GM04503 (cell line): ENCODE data around the gene TANGO2.

Experiments
- DNase-seq: peaks from one replicate; pipeline ENCODE4 v3.0.0-alpha.2; 2012; ENCODE audit warnings: low read depth

TANGO2 gene, protein sequence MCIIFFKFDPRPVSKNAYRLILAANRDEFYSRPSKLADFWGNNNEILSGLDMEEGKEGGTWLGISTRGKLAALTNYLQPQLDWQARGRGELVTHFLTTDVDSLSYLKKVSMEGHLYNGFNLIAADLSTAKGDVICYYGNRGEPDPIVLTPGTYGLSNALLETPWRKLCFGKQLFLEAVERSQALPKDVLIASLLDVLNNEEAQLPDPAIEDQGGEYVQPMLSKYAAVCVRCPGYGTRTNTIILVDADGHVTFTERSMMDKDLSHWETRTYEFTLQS

DNA sequence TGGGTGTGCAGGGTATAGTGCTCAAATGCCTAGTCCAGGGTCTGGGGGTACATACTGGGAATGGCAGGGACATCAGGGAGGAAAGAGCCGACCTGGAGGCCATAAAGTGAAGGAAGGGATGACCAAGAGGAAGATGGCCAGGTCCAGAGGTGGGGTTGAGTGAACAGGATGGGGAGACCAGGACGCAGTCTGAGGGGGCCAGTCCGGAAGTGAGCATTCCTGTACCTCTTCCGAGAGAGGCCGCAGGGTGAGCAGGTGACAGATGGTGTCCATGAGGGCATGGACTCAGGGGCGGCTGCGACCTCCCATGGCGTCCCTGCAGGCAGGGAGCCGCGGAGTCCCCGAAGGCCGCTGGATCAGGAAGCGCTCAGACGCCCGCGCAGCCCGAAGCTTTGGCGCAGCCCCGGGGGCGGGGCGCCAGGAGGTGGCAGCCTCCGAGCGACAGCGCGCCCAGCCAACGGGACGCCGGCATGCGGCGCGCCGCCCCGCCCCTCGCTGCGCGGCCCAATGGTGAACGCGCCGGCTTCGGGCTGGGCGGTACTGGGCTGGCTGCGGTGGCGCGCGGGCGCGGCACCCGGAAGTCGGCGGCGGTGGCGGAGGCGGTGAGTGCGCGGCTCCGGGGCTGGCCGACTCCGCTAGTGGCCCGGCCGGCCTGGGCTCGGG, at the start of gene TANGO2:
TSS of gene TANGO2 (plus strand) at position 578 of the 663 bp plus-strand sequence. CDS start 15,689 bp downstream, outside the sequence.
- peak; percentile 39 for DNase-seq

DNA sequence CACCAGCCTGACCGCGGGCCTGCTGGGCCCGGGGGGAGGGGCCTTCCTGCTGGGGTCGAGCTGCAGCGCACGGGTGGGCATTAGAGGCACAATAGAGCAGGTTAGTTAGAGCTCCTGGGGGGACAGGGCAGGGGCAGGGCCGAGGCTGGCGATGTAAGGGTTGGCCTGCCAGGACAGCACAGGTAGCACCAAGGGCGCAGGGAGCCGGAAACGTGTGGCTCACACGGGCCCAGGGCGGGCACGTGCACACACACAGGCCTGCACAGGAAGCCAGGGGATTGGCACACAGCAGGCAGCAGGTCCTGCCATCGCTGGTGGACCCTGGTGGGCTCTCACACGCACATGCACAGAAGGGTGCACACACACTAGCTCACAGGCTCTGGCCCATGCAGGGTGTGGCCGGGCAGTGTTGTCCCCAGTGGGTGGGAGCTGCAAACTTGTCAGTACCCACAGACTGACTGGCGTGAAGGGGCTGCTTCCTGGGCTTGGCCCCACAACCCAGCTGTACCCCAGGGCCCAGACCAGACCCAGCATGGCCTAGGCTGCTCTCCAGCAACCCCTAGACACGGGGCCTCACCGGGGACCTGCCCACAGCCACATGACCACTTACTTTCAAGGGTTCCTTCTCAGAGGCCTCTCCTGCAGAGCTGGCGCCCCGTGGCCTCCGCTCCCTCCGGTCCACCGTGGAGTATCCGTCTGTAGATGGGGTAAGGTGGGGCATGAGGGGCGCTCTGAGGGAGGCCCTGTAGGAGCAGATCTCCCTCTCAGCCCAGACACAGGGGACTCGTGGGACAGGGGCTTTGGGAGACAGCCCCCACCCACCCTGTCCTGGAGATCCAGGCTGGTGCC, 49.4 kb upstream of the TANGO2 start:
- no peak for DNase-seq

DNA sequence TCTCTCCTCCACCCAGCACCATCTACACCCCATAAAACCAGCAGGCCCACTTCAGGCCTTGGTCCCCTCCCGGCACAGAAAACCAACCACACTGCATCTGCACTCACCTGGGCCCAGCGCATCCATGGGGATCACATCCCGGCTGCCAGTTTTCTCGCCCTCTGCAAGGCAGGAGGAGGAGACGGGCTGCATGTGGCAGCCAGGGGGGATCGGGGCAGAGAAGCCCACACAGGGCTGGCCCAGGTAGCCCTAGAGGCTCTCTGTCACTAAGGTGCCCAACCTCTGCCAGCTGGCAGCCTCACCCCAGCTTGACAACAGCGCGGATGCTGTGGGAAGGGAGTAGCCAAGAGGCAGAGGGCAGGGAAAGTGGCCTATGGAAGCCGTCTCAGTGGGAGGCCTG, 48.7 kb upstream of the TANGO2 start:
- no peak for DNase-seq

DNA sequence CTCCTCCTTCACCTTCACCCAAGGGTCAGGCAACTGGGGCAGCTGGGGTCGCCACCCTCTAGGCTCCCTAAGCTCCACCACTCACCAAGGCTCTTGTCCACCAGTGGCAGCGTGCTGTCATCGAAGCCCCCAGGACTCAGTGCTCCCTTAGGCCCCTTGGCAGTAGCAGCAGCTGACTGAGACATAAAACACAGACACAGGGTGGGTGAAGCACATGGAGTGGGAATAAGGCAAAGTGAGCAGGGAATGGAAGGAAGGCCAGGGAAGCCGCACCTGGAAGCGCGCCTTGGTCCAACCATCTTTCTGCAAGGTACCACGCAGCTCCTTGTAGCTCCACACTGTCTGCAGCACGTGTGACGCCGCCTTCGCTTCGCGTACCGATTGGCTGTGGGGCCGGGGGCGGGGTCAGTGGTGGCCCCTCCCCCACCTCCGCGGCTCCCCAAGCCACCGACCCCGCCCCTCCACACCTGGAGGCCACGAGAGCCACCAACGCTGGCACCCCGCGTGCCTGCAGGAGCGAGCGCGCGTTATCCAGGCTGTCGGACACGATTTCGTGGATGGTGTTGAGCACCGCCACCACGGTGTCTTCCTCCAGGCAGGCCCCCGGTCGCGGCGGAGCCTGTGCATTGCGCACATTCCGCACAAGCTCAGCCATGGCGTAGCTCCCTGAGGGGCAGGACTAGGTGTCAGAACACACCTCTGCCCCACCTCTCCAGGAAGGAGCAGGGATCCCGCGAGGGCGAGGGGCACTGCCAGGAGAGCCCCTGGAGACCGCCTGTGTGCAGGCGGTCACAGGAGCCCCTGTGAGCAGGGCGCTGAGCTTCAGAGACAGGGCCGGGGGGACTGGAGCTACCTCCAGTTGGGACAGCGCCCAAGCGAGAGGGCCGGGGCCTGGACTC, 48.0 kb upstream of the TANGO2 start:
- no peak for DNase-seq

DNA sequence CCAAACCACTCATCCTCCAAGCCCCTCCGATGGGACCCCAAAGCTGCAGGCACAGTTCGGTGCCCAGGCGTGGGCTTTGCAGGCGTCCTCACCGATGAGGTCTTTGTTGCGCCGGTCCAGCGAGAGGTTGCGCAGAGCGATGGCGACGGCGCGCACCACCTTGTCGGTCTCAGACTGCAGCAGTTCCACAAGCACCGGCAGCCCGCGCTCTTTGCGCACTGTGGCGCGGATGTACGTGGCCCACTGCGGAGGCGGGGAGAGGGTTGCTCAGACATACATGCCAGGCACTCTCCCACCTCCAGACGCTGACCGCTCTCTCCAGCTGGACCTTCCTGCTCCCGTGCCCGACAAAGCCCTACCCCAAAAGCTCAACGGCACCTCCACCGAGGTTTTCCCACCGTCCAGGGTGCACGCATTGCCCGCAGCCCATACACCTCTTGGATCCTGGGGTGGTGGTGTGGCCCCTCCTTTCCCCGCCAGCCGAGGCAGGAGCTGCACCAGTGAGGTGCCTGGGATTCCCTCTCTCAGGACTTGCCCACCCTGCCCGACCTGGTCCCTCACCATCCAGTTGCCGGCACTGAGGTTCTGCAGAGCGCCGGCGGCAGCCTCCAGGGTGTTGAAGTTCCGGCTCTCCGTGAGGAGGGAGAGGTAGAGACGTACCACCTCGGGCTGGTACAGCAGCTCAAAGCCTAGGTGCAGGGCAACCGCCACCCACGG, 47.2 kb upstream of the TANGO2 start:
- DNase-seq = no peak

DNA sequence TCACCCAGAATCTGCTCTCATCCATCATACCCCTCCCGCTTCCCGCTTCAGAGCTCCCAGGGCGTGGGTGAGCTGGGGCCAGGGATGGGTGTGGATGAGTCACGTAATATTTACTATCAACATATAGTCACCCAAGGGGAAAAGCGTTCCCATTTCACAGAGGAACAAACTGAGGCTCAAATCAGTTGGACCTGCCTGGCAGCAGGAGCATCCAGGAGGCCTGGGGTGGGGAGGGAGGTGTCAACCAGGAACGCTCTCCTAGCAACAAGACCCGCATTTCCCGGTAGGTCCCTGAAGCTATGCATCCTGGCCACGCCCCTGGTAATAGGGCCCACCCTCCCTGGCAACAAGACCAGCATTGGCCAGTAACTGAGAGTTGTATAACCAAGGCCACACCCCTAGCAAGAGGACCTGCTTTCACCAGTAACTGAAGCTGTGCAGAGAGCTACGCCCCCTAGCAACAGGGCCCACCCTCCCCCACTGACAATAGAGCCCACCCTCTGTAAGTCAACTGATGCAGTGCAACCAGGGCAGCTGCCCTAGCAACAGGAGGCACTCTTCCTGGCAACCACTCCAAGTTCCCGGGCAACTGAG, 46.5 kb upstream of the TANGO2 start:
- DNase-seq = no peak

DNA sequence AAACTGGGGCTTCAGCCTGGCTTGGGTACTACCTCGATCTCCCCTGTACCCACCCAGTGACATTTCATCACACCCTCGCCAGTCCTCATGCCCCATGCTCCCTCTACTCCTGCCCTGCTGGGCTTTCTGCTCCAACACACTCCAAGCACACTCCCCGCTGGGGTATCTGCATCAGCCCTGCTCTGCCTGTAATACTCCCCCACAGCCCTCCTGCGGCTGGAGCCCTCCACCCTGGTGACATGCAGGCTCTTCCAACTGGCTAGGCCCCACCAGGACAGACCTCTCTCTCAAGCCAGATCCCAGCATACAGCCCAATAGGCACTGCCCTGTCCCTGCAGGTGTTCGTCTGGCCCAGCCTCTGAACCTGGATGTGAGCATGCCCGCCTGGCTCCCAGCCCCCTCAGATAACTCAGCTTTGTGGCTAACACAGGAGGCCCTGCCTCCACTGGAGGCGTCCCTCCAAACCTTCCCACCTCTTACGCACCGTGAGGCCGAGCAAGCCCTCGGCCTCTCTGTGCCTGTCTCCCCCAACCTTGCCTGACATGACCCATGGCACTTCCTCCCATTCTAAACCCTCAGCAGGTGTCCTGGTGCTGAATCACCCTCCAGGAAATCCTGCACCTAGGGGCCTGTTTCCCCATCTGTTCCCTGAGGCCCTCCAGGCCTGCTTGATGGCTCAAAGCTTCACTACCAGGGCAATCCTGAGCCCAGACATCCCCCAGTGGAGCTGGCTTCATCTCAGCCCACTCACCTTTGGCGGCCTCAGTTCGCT, 45.8 kb upstream of the TANGO2 start:
- no peak for DNase-seq

DNA sequence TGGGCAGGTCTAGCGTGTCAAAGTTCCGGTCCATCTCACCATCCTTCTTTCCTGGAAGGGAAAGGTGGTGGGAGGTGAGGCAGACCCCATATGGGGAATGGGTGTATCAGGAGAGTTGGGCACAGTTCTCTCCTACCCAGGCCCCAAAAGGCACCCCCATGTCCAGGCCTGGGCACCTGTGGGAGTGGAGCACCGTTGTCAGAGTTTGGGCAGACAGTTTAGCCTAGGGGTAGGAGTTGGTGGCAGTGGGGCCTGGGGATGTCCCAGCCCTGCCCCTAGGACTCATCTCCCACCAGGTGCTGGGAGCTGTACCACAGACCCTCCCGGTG, 45.2 kb upstream of the TANGO2 start:
- no peak for DNase-seq

DNA sequence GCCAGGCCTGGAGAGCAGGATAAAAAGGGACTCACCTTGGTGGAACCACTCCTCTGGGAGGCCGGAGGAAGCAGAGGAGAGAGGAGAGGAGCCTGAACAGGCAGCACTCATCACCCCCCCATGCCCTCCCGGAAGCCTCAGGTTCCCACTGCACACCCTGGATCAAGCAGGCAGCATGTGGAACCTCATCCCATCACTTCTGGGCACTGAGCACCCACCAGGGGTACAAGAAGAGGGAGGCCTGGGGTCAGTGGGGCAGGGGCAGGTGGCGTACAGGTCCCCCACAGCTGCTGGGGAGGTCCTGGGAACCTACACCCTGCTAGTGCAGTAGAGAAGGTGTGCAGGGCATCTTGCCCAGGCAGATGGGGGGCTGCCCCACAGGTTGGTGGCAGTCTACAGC, 44.2 kb upstream of the TANGO2 start:
- no peak for DNase-seq

DNA sequence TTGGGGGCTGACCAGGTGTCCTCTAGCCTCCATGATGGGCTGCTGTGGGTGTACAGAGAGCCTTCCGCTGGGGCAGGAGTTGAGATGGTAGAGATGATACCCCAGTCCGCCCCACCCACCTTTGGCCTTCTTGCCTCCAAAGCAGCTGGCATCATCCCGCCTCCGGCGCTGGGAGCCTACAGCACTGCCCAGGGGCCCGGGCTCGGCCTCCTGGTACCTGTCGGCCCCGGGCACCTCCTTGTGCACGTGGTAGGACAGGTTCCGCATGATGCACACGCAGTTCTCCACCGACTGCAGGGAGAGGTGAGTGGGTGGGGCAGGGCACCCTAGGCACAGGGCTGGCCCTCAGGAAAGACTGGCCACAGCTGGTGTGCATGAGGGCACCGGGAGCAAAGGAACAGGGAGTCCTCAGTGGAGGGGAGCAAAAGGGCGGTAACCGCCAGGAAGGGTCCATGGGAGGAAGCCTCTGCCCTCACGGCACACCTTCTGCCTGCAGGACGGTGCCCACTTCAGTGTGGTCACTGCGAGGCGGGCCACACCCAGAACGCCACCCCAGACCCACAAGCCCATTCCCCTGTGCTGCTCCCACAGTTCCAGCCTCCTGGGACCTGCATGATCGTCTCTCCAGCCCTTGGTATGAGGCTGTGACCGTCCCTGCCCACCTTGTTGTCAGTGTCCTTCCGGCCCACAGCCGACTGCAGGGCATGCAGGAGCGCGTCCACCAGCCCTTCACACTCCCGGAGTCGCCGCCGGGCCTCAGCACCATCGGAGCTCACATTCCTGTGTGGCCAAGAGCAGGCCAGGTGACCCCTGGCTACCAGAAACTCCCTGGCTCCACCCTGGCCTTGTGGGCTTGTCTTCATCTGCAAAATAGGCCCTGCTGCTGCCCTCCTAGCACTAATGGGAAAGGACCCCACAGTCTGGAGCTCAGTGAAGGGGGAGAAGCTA, 43.3 kb upstream of the TANGO2 start:
- no peak for DNase-seq

DNA sequence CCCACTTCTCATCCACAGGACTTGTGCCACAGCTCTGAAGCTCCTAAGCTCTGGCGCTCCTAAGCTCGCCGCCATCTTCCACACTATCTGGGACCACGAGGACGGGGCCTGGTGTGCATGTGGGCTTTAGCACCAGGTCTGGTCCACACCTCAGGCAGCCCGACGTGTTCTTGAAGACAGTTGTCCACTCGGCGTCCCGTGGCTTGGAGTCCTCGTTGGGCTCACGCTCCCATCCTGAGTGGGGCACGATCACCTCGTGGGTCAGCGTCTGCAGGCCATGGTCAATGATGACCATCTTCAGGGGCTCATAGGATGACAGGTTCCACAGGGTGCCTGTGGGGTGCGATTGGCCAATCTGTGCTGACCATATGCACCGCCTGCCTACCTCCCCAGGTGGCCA, 42.2 kb upstream of the TANGO2 start:
- no peak for DNase-seq

DNA sequence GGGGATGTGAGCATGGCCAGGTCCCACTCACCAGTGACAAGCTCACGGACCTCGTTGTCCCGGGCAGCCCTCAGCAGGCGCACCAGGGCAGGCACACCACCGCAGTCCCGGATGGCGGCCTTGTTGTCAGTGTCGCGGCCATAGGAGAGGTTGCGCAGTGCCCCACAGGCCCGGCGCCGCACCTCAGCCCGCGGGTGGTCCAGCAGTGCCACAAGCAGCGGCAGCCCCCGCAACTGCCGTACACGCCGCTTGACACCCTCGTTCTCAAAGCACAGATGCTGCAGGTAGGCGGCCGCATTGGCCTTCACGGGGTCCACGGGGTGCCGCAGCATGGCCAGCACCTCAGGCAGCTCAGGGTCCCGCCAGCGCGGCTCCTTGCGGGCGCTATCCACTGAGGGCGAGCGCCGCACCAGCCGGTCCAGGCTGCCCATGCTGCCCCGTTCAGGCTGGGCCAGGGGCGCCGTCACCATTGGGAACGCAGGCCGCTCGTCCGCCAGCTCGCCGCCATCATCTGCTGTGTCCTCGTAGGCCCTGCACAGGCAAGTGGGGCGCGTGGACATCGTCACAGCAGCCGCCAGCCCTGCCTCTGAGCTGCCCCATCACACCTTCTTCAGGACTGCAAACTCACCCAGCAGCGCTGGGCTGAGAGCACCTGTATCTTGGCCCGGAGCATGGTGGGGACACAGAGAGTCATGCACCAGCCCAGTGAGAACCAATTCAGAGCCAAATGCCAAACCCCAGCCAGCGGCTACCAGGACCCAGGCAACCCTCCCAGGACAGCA, 41.0 kb upstream of the TANGO2 start:
- DNase-seq = no peak

DNA sequence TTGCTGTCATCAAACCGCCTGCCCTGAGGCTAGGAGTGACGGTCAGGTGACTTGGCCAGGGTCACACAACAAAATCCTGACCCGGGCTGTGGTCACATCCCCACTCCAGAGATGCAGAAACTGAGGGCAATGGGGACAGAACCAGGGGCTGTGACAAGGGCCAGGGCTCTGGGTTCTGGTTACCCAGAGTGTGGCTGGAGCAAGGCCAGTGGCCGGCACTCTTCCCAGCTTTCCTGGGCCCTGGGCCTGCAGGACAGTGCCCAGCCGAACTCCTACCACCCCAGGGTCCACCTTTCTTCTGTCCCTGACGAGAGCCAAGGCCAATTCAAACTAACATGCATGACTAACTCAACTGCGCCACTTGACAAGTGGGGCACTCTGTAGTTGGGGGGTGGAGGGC, 40.1 kb upstream of the TANGO2 start:
- no peak for DNase-seq

DNA sequence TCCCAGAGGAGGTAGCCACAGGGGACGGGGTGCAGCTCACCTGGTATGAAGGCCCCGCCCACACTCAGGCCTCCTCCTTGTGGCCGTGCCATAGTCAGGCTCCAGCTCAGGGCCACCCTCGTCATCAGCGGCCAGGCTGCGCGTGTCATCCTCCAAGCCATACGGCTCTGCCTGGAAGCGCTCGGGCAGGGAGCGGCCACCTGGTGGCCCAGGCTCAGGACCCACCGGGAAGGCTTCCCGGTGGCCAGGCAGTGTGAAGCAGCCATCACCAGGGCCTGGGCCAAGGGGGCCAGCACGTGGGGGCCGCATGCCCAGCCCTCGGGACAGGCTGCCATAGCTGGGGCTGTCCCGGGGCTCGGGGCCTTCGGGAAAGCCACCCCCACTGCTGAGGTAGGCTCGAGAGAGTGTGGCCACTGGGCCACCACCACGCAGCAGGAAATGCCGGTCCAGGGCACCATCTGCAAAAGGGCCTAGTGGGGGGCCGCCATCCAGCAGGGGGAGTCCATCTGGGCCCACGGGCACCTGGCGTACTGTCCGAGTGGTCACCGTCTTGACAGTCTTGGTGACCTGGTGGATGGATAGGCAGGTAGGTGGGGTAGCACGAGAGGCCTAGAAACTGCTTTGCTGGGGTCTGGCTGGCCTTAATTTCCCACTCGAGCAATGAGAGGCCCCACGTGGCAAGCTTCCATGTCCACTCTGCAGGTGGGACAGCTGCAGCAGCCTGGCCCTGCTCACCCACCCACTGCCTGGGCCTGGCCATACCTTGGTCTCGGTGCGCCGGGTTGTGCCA, 39.5 kb upstream of the TANGO2 start:
- no peak for DNase-seq

DNA sequence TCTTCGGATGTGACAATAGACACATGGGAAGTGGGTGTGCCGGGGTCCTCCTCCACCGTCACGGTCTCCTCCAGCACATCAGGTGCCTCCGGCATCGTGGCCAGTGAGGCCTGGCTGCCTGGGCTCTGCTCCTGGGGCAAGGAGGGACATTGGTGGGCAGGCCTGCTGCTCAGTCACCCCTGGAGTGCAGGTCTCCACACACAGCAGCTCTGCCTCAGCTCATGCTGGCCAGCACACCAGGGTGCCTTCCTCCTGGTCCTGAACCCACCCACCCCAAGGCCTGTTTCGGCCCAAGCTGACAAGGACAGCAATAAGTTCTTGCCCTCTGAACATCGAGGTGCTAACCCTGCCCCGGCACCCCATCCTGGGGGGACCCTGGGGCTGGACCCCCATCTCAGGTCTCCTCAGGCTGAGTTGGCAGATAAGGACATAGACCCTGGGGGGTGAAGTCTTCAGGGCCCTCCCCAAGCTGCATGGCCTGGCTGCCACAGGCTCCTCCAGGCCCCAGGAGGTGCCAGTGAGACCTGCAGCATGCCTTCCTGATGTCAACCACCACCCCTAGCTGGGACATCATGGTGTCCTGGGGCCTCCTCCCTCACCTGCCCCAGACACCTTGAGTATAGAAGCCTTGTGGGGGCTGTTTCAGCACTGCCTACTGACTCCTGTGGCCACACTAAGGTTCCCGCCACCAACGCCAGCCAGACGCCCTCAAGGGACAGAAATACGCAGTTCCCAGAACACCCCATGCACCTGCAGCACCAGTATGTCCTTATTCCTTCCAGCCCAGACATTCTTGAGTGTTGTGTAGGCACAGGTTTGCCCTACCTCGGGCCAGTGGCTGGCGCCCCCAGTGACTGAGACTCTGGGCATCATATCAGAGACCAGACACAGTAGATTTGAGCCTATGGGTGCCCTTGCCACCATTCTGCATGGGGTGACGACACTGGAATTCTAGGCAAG, 38.7 kb upstream of the TANGO2 start:
- DNase-seq = no peak

DNA sequence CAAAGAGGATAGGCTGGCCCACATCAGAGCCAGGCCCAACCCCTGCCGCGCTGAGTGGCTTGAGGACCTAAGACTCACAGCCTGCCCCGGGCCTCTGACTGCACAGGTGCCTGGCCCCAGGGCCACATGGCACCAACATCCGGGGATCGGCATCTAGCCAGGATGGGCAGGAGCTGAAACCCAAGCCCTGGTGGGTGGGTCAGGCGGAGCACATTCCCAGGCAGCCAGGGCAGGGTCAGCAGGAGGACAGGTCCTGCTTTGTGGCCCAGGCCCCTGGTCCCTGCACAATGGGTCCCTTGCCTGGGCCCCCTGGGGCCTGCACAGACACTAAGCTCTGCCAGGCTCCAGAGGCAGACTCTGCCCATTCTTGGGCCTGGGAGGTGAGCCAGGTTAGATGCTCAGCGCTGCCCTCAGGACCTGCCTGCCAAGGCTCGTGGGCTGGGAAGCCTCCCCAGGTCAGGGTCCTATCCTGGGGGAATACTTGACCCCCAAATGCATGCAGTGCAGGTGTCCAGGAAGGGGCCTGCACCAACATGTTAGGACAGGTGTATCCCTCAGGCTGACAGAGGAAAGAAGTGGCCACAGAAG, 37.8 kb upstream of the TANGO2 start:
- no peak for DNase-seq
